A673 (cell line): Measurements from ENCODE around the gene SCN4B.

ENCODE experiments used
- EZH2 ChIP-seq: fragments of 200-600 bp; sonication (generic); IDR thresholded peaks from 2 replicates; pipeline ENCODE4 v1.6.1; 2017; ENCODE audit warnings: borderline replicate concordance, low read depth, mild to moderate bottlenecking, mixed read lengths, antibody characterized with exemption, low read length; ENCODE audit not compliant: poor library complexity, severe bottlenecking
- TF ChIP-seq, protein P1 (sequence below): fragments of 300-800, 200-600 bp; sonication (generic); conservative IDR thresholded peaks from 2 replicates; pipeline ENCODE4 v1.5.1; 2017; ENCODE audit warnings: low read depth, mild to moderate bottlenecking, antibody characterized with exemption, low read length, moderate library complexity, mixed read lengths

DNA sequence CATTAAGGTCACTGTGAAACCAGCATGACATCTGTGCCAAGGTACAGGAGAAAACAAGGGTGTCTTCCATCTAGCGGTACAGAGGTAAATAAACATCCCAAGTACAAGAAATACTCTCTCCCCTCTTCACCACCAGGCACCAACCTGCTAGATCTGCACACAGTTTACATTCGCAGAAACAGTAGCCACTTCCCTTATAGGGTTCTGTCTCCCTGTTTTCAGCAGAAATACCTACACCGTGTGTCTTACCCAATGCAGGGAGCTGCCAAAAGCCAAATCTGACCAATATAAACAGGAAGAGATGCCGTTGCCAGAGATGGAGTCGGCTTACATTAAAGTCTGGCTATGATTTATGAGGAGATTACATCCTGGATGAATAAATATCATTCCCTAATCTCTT, 1.2 kb downstream of the SCN4B start:
- TF ChIP-seq, protein P1, sequence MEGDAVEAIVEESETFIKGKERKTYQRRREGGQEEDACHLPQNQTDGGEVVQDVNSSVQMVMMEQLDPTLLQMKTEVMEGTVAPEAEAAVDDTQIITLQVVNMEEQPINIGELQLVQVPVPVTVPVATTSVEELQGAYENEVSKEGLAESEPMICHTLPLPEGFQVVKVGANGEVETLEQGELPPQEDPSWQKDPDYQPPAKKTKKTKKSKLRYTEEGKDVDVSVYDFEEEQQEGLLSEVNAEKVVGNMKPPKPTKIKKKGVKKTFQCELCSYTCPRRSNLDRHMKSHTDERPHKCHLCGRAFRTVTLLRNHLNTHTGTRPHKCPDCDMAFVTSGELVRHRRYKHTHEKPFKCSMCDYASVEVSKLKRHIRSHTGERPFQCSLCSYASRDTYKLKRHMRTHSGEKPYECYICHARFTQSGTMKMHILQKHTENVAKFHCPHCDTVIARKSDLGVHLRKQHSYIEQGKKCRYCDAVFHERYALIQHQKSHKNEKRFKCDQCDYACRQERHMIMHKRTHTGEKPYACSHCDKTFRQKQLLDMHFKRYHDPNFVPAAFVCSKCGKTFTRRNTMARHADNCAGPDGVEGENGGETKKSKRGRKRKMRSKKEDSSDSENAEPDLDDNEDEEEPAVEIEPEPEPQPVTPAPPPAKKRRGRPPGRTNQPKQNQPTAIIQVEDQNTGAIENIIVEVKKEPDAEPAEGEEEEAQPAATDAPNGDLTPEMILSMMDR: no peak
- TF ChIP-seq EZH2: no peak
